GM19043 (cell line): ENCODE measurements around the gene ESR1.

Experiments
- ATAC-seq: cut with Tn5 transposase; IDR thresholded peaks from one replicate; pipeline ENCODE4 v1.9.1; 2021; ENCODE audit warnings: low read depth; ENCODE audit not compliant: unreplicated experiment

ESR1 gene

DNA sequence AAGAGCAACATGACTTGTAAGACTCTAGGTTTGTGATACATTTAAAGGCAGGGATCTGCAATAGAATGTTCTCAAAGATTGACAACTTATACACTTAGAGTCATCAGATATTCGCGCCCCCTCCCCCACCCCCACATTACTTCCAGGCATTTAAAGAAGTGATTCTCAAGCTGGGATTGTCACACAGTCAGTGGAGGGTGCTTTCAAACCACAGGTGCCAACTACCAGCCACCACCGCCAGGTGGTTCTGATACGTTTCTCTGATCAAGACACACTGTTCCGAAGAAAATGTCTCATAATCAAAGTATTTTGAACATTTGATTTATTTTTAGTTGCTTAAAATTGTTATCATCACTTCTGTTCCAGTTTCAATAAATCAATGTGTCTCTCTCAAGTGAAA is 357.5 kb downstream of the ESR1 start:
- no peak for ATAC-seq

DNA sequence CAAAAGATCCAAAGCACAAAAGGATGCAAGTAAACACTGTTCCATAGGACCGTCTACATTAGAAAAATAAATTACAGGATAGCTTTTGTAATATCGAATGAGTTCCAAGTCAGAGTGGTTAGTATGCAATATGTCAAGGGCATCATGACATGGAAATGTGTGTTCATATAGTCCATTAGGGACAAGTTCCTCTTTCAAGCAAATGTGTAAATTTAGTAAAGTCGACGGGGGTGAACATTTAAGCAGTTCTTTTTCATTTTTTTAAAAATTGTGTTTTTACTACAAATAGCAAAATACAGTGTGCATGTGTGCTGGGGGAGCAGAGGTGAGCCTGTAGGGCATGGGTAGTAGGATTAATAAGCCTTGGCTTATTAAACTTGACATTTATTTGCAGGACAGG is 359.0 kb downstream of the ESR1 start:
- ATAC-seq = no peak

DNA sequence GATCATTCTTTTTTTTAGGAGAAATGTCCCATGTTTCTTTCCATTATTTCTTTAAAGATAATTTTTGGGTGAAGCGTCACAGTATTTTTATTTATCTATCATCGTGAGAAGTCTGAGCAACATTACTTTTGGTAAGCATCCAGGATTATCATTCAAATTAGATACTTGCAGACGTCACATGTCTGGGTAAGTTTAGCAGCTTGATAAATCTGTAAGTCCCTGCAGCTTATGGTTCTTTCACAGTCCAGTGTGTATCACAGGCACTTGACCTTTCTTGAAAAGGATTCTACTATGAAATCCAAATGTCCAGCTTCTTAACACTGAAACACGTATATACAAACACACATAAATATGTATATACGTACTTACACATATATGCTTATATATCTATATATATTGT is 359.4 kb downstream of the ESR1 start:
- no peak for ATAC-seq

DNA sequence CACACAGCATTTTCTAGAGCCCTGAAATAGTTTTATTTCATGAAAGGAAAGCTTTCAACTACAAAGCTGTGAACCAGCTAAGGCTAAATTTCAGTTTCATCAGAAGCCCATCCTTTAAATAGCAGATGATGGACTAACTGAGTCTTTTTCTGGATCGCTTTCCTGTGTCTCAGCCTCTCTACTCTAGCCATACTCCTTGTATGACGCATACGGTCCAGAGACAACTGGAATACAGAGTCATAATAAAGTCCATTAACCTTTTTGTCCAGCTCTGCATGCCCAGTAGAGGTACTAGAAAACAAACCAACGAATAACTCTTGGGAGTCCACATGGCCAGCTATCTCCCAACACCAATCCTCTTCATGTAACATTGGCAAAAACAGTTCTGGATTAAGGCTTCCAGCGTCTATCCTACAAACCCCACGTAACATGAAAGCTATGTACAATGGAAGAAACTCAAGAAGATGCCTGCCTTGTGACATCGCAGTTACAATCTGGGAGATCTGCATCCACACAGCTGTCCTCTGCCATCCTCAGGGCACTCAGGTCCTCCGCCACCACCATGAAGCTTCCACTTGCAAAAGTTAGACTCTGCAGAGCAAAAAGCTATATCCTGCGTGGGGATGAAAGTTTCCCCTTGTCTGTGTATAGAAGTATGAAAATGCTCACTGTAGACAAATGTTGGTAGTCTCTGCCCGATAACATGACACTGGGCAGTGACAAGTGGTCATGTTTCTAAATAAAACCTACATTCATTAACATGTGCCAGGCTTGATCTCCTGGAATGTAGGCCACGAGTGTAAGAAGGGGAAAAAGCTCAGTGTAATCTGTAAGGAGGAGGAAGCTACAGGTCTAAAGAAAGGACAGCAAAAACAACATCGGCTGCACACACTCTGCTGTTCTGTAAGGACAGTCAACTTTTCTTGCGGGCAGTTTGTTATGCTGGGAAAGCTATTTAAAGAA is 360.4 kb downstream of the ESR1 start:
- no peak for ATAC-seq

DNA sequence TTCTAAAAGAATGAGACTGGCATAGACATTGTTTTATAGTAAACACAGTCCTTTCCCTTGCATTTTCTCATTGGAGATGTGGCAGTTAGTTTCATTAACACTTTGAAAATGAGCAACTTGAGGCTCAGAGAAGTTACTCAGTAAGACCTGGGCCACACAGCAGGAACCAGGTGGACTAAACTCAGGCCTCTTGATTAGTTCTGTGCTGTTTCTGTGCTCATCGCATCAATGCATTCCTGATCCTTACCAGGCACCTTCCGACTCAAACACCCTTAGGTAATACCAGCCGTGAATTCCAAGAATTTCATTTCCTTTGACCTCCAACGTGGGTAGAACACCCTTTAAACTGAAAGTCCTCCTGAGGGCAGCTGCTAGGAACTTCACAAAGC is 362.8 kb downstream of the ESR1 start:
- no peak for ATAC-seq

DNA sequence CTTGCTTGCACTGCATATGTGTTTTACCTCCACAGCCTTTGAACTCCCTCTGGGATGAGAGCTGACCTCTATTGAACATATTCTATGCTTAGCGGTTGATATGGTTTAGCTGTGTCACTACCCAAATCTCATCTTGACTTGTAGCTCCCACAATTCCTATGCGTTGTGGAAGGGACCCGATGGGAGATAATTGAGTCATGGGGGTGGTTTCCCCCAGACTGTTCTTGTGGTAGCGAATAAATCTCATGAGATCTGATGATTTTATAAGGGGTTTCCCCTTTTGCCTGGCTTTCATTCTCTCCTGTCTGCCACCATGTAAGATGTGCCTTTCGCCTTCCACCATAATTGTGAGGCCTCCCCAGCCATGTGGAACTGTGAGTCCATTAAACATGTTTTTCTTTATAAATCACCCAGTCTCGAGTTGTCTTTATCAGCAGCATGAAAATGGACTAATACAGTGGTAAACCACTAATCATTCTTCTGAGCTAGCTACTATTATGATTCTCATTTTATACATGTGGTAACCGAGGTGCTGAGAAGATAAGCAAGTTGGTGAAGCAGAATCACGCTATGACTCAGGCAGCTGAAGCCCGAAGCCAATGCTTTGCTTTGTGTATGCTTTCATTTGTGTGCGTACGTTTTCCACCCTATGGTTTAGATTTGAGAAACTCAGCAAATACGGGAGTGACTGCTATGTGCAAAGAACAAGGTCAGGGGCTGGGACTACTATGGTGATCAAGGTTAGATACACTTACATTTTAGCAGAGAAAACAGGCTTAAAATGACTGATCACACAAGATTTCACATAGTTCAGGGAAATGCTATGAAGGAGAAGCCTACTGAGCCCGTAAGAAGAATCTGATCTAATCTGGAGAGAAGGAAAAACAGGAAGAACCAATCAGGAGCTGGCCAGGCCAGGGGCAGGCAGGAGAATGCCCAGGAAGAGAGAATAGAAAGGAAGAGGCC is 363.5 kb downstream of the ESR1 start:
- ATAC-seq = peak; percentile 92

DNA sequence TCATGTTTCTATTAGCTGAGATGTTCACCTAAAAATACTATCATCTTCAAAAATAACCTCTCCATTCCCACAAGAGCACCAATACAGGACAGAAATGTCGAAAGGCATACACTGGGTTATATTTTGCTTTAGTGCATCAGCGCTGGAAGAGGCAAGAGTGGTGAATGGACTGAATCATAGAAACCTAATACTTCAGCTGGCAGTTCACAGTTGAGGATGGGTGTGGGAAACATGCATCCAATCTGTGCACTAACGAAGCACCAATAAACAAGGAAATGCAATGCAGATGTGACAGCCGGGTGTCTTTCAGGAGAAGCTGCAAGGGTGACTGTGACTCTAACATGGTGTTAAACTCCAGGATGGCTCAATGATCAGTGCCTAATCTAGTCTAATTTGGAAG is 365.8 kb downstream of the ESR1 start:
- ATAC-seq = no peak

DNA sequence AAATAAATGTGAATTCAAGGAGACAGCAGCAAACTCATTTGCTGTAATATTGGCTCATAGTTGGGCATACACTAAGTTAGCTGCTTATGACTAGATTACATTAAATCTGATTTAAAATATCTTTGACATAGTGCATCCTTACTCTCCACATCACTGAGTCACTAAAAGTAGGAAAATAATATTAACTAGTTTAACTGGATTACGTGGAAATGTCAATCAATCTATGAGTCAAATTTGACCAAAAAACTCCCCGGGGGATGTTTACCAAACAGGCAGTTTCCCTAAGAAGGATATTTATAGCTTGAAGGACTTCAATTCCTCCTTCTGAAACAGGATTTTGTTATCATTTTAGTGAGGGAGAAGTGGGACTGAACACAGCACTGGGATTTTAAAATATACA is 366.5 kb downstream of the ESR1 start:
- ATAC-seq = no peak

DNA sequence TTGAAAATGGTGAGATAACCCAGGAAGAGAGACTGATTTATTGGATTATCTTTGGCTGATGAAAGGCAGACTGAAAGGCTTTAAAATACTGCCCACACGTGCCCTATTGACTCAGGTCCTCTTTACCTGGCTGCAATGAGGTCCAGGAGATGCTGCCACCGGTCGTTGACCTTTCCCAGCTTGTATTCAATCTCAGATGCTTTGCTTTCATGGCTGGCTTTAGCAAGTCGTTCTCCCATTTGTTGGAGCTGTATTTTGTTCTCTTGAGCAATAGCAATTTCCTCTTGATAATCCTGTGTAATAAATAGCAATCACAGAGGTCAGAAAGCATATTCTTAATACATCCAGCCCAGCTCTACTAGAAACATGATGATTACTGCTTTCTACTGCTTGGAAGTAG is 368.8 kb downstream of the ESR1 start:
- ATAC-seq = no peak
